A204.1 (cell line): ENCODE measurements around the gene HNRNPU.

ENCODE experiments used
- FAIRE-seq: peaks from 2 replicates; lab custom pipeline; 2012; peaks lifted over from hg19 to GRCh38; lab: Jason Lieb, UNC

The HNRNPU gene

DNA sequence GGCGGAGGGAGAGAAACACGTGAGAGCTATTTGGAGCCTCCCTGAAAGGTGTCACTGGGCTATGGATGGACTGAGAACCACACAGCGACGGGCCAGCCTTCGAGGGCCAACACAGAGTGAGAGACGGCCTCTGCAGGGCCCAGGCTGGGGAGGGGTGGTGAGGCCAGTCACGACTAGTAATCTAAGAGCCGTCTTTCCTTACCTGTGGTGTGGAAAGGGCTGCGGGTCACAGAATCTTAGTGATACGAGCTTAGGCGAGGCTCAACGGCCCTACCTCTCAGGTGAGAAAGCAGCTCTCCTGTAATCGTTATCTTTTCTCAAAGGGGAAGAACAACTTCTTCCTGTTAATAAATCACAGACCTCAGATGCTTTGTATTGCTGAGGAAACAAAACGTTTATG lies 62.3 kb downstream of the HNRNPU start:
- FAIRE-seq: no peak

DNA sequence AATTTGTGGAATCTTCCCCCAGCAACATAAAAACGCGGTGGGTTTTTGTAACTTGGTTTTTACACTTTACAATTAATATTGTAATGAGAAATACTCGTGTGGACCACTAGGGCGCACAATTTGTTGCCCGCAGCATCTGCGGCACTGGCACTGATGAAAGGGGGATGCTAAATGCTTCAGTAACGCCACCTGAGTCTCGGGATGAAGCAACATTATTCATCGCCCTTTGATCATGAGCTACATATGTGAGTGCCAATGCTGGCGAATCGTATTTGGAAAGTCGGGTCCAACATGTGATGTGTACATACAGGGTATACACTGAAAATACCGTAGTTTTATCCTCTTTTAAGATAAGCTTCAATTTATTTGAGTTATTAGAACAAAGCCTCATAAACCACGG lies 63.1 kb downstream of the HNRNPU start:
- FAIRE-seq: no peak

DNA sequence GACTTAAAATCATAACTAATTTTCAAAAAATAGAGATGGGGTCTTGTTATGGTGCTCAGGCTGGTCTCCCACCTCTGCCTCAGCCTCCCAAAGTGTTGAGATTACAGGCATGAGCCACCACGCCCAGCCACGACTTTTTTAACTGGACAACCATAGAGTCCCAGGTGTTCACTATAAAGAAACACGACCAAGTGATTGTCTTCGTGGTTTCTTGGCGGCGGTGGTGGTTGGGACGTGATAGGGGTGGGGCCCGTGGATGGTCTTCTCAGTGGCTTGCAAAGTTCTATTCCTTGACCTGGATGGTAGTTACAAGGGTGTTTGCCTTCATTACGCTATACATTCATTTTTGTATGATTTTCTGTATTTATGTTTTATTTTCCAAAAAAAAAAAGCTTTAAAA lies 63.5 kb downstream of the HNRNPU start:
- FAIRE-seq: no peak
